Osteoblast (primary cell): ENCODE measurements around the gene F11R. TPM values are rescaled to one million over a fixed set of nuclear protein-coding genes. Genes with fewer than 3 reads are reported as not detected.

ENCODE experiments used
- DNase-seq: peaks from one replicate; pipeline ENCODE4 v3.0.0; 2011; ENCODE audit warnings: low spot score, mixed read lengths; ENCODE audit not compliant: insufficient read length; ENCODE audit errors: missing footprints
- H2AFZ ChIP-seq: 2 replicates; pipeline ENCODE4 v1.6.0; 2011; ENCODE audit warnings: mild to moderate bottlenecking, low read length
- H3K27ac ChIP-seq: 2 replicates; pipeline ENCODE4 v1.5.1; 2011; ENCODE audit warnings: mild to moderate bottlenecking, low read depth, low read length, moderate library complexity
- H3K27me3 ChIP-seq: 2 replicates; pipeline ENCODE4 v1.6.0; 2012; ENCODE audit warnings: mild to moderate bottlenecking, control low read depth, inconsistent platforms, low read length, moderate library complexity; ENCODE audit not compliant: insufficient read depth
- H3K36me3 ChIP-seq: 2 replicates; pipeline ENCODE4 v1.5.1; 2011; ENCODE audit warnings: mild to moderate bottlenecking, low read length, control low read depth, moderate library complexity; ENCODE audit not compliant: insufficient read depth
- H3K4me1 ChIP-seq: 2 replicates; pipeline ENCODE4 v1.5.1; 2011; ENCODE audit warnings: mild to moderate bottlenecking, low read length, control low read depth, moderate library complexity; ENCODE audit not compliant: insufficient read depth
- H3K4me2 ChIP-seq: 2 replicates; pipeline ENCODE4 v1.6.0; 2011; ENCODE audit warnings: mild to moderate bottlenecking, low read length; ENCODE audit not compliant: insufficient read depth
- H3K4me3 ChIP-seq: fragments of 200-600 bp; sonication (generic); 3 replicates; pipeline ENCODE4 v1.5.1; 2012; ENCODE audit warnings: mild to moderate bottlenecking, low read length, inconsistent platforms; ENCODE audit not compliant: insufficient read depth
- H3K79me2 ChIP-seq: 2 replicates; pipeline ENCODE4 v1.6.0; 2012; ENCODE audit warnings: mild to moderate bottlenecking, low read length, control low read depth, inconsistent platforms; ENCODE audit not compliant: insufficient read depth
- H3K9me3 ChIP-seq: 2 replicates; pipeline ENCODE4 v1.5.1; 2011; ENCODE audit warnings: low read depth, low read length, control low read depth
- H4K20me1 ChIP-seq: 2 replicates; pipeline ENCODE4 v1.6.0; 2012; ENCODE audit warnings: mild to moderate bottlenecking, low read length, control low read depth; ENCODE audit not compliant: insufficient read depth
- CTCF ChIP-seq: IDR thresholded peaks from 2 replicates; pipeline ENCODE4 v1.5.1; 2011; ENCODE audit warnings: mild to moderate bottlenecking, low read depth, low read length, moderate library complexity; ENCODE audit errors: extremely low read depth
- total RNA-seq: library from RNA; depleted of rRNA; stranded (reverse); fragments of >200 nt; gene quantifications from 2 replicates; pipeline ENCODE4 v1.2.3, GENCODE V29; 2012

F11R gene
- total RNA-seq, 1 donor, result 0.72 TPM

- Histone ChIP-seq H3K4me3 (no peak overlapping the region), H3K27ac (no peak overlapping the region), H3K4me1 (no peaks in the 10 kb centered on the region), H2AFZ (no peak overlapping the region), H3K9me3 (no peaks in the 10 kb centered on the region), H3K27me3 (peaks cover 24% of the 10 kb centered on the region), H3K4me2 (no peak overlapping the region), H3K36me3 (no peaks in the 10 kb centered on the region), H4K20me1 (no peaks in the 10 kb centered on the region), H3K79me2 (no peaks in the 10 kb centered on the region)
- no peak for DNase-seq
- TF ChIP-seq CTCF, result no peak
Observed at GRCh38 chr1:160978510-160978927, 42.4 kb downstream of the F11R start.

- no peaks in the 10 kb centered on the region for H3K4me1 ChIP-seq
- H2AFZ ChIP-seq, result no peak overlapping the region
- no peaks in the 10 kb centered on the region for H3K9me3 ChIP-seq
- no peak overlapping the region for H3K27ac ChIP-seq
- no peaks in the 10 kb centered on the region for H4K20me1 ChIP-seq
- no peak for DNase-seq
- no peaks in the 10 kb centered on the region for H3K27me3 ChIP-seq
- no peak for TF ChIP-seq CTCF
- no peak overlapping the region for H3K4me2 ChIP-seq
- no peak overlapping the region for H3K4me3 ChIP-seq
- H3K79me2 ChIP-seq, result no peaks in the 10 kb centered on the region
- H3K36me3 ChIP-seq, result no peaks in the 10 kb centered on the region
Observed at GRCh38 chr1:160975026-160975425, 45.9 kb downstream of the F11R start.

- Histone ChIP-seq H3K36me3 (no peaks in the 10 kb centered on the region), H4K20me1 (no peaks in the 10 kb centered on the region), H3K4me2 (no peak overlapping the region), H3K27ac (no peak overlapping the region), H3K27me3 (no peaks in the 10 kb centered on the region), H3K9me3 (no peaks in the 10 kb centered on the region), H2AFZ (no peak overlapping the region), H3K4me3 (no peak overlapping the region), H3K79me2 (no peaks in the 10 kb centered on the region), H3K4me1 (no peaks in the 10 kb centered on the region)
- no peak for TF ChIP-seq CTCF
- no peak for DNase-seq
Observed at GRCh38 chr1:160973491-160973890, 47.5 kb downstream of the F11R start.

GRCh38 chr1:160972939-160973338 is 48.0 kb downstream of the F11R start:
- H3K4me3 ChIP-seq, result no peak overlapping the region
- no peaks in the 10 kb centered on the region for H3K79me2 ChIP-seq
- no peak overlapping the region for H2AFZ ChIP-seq
- no peaks in the 10 kb centered on the region for H3K36me3 ChIP-seq
- H4K20me1 ChIP-seq, result no peaks in the 10 kb centered on the region
- no peaks in the 10 kb centered on the region for H3K27me3 ChIP-seq
- no peak for TF ChIP-seq CTCF
- H3K9me3 ChIP-seq, result no peaks in the 10 kb centered on the region
- no peak for DNase-seq
- no peak overlapping the region for H3K27ac ChIP-seq
- H3K4me2 ChIP-seq, result no peak overlapping the region
- no peaks in the 10 kb centered on the region for H3K4me1 ChIP-seq
